H9 (cell line): Measurements from ENCODE around the gene TMEM238. TPM values are rescaled to one million over a fixed set of nuclear protein-coding genes. Genes with fewer than 3 reads are reported as not detected.

Experiments
- DNase-seq: peaks from one replicate; pipeline ENCODE4 v3.0.0-alpha.2; 2017
- H2AFZ ChIP-seq: one replicate; pipeline ENCODE4 v1.6.1; 2013; ENCODE audit warnings: mild to moderate bottlenecking, low read length, control low read depth, moderate library complexity
- H2AK5ac ChIP-seq: 2 replicates; pipeline ENCODE4 v1.6.1; 2013; ENCODE audit warnings: low read length, control low read depth, mixed read lengths; ENCODE audit not compliant: insufficient read length
- H2BK120ac ChIP-seq: one replicate; pipeline ENCODE4 v1.6.1; 2013; ENCODE audit warnings: low read depth, mild to moderate bottlenecking, low read length, control low read depth, inconsistent platforms; ENCODE audit not compliant: poor library complexity, severe bottlenecking
- H2BK12ac ChIP-seq: 2 replicates; pipeline ENCODE4 v1.6.1; 2013; ENCODE audit warnings: low read length, control low read depth, mixed read lengths, low read depth; ENCODE audit not compliant: insufficient read length
- H2BK15ac ChIP-seq: 2 replicates; pipeline ENCODE4 v1.6.1; 2013; ENCODE audit warnings: low read depth, low read length, control low read depth
- H2BK20ac ChIP-seq: one replicate; pipeline ENCODE4 v1.6.1; 2013; ENCODE audit warnings: low read depth, mild to moderate bottlenecking, low read length, control low read depth, inconsistent platforms; ENCODE audit not compliant: poor library complexity, severe bottlenecking
- H2BK5ac ChIP-seq: 2 replicates; pipeline ENCODE4 v1.6.1; 2013; ENCODE audit warnings: low read length, control low read depth, mixed read lengths; ENCODE audit not compliant: insufficient read length
- H3K14ac ChIP-seq: 2 replicates; pipeline ENCODE4 v1.6.1; 2013; ENCODE audit warnings: low read length, control low read depth; ENCODE audit not compliant: insufficient read depth
- H3K18ac ChIP-seq: 2 replicates; pipeline ENCODE4 v1.6.1; 2013; ENCODE audit warnings: low read depth, mild to moderate bottlenecking, mixed read lengths, low read length, control low read depth; ENCODE audit not compliant: insufficient read length
- H3K23ac ChIP-seq: 2 replicates; pipeline ENCODE4 v1.6.1; 2013; ENCODE audit warnings: low read length, control low read depth, mixed read lengths, low read depth; ENCODE audit not compliant: insufficient read length
- H3K23me2 ChIP-seq: 2 replicates; pipeline ENCODE4 v1.6.1; 2013; ENCODE audit warnings: low read depth, mild to moderate bottlenecking, mixed read lengths, low read length, control low read depth; ENCODE audit not compliant: insufficient read length, poor library complexity, severe bottlenecking
- H3K27ac ChIP-seq: 2 replicates; pipeline ENCODE4 v1.5.1; 2013; ENCODE audit warnings: low read length, control low read depth, mixed read lengths, low read depth; ENCODE audit not compliant: insufficient read length
- H3K27me3 ChIP-seq: 2 replicates; pipeline ENCODE4 v1.6.1; 2013; ENCODE audit warnings: low read length, control low read depth, inconsistent platforms; ENCODE audit not compliant: insufficient read depth
- H3K4ac ChIP-seq: 2 replicates; pipeline ENCODE4 v1.6.1; 2013; ENCODE audit warnings: low read depth, mild to moderate bottlenecking, control low read depth, inconsistent platforms, low read length, moderate library complexity
- H3K4me1 ChIP-seq: 2 replicates; pipeline ENCODE4 v1.6.1; 2013; ENCODE audit warnings: low read length, control low read depth, inconsistent platforms; ENCODE audit not compliant: insufficient read depth
- H3K4me2 ChIP-seq: 2 replicates; pipeline ENCODE4 v1.6.1; 2013; ENCODE audit warnings: low read length, control low read depth, mixed read lengths; ENCODE audit not compliant: insufficient read length, insufficient read depth
- H3K56ac ChIP-seq: 2 replicates; pipeline ENCODE4 v1.6.1; 2013; ENCODE audit warnings: low read depth, mild to moderate bottlenecking, mixed read lengths, low read length, control low read depth; ENCODE audit not compliant: insufficient read length
- H3K79me1 ChIP-seq: 2 replicates; pipeline ENCODE4 v1.6.1; 2013; ENCODE audit warnings: low read depth, mild to moderate bottlenecking, moderate library complexity, low read length, control low read depth, inconsistent platforms; ENCODE audit not compliant: insufficient read depth, poor library complexity, severe bottlenecking
- H3K79me2 ChIP-seq: 2 replicates; pipeline ENCODE4 v1.6.1; 2013; ENCODE audit warnings: low read length, control low read depth, inconsistent platforms; ENCODE audit not compliant: insufficient read depth
- H3K9ac ChIP-seq: 2 replicates; pipeline ENCODE4 v1.6.1; 2013; ENCODE audit warnings: low read length, control low read depth, mixed read lengths; ENCODE audit not compliant: insufficient read length; ENCODE audit errors: extremely low read depth
- H3K9me3 ChIP-seq: one replicate; pipeline ENCODE4 v1.6.1; 2013; ENCODE audit warnings: low read depth, low read length, inconsistent platforms; ENCODE audit not compliant: control insufficient read depth
- H3T11ph ChIP-seq: one replicate; pipeline ENCODE4 v1.6.1; 2013; ENCODE audit warnings: mild to moderate bottlenecking, low read length, control low read depth, inconsistent platforms
- H4K20me1 ChIP-seq: one replicate; pipeline ENCODE4 v1.6.1; 2013; ENCODE audit not compliant: control insufficient read depth, insufficient read length, insufficient read depth
- H4K5ac ChIP-seq: 2 replicates; pipeline ENCODE4 v1.6.1; 2013; ENCODE audit warnings: low read depth, mild to moderate bottlenecking, mixed read lengths, low read length, control low read depth; ENCODE audit not compliant: insufficient read length
- H4K8ac ChIP-seq: replicated peaks from 2 replicates; pipeline ENCODE4 v1.6.1; 2013; ENCODE audit warnings: low read length, control low read depth, mixed read lengths, low read depth; ENCODE audit not compliant: insufficient read length
- H4K91ac ChIP-seq: 2 replicates; pipeline ENCODE4 v1.6.1; 2013; ENCODE audit warnings: low read depth, mild to moderate bottlenecking, moderate library complexity, mixed read lengths, low read length, control low read depth; ENCODE audit not compliant: insufficient read length
- H3K27ac Mint-ChIP-seq, 3 experiments: 2 replicates in 2 of 3; 3 replicates in 1 of 3; pipeline ENCODE4 v1.8.0; 2020 to 2021; ENCODE audit warnings: mixed read lengths in 3 of 3, mild to moderate bottlenecking in 1 of 3, moderate library complexity in 1 of 3
- H3K27me3 Mint-ChIP-seq: 2 replicates; pipeline ENCODE4 v1.8.0; 2021; ENCODE audit warnings: low read depth, mild to moderate bottlenecking, moderate library complexity, mixed read lengths
- H3K36me3 Mint-ChIP-seq, 3 experiments: 2 replicates in 2 of 3; 3 replicates in 1 of 3; pipeline ENCODE4 v1.8.0; 2020 to 2021; ENCODE audit warnings: low read depth in 3 of 3, mixed read lengths in 3 of 3; ENCODE audit not compliant: insufficient read depth in 1 of 3
- H3K4me1 Mint-ChIP-seq, 2 experiments: 2 replicates each; pipeline ENCODE4 v1.8.0; 2020; ENCODE audit warnings: mixed read lengths in 2 of 2
- H3K4me3 Mint-ChIP-seq, 2 experiments: 2 replicates in 1 of 2; 3 replicates in 1 of 2; pipeline ENCODE4 v1.8.0; 2020 to 2021; ENCODE audit warnings: mild to moderate bottlenecking in 2 of 2, mixed read lengths in 2 of 2, moderate library complexity in 1 of 2
- H3K9me3 Mint-ChIP-seq, 2 experiments: 2 replicates in 1 of 2; 3 replicates in 1 of 2; pipeline ENCODE4 v1.8.0; 2020; ENCODE audit warnings: mild to moderate bottlenecking in 2 of 2, mixed read lengths in 2 of 2, moderate library complexity in 1 of 2
- WGBS: extraction: QIAGEN DNeasy Blood & Tissue Kit; methylation state at CpG from one replicate; pipeline ENCODE4 v1.1.7; 2013; ENCODE audit warnings: missing lambda C conversion rate, low lambda C conversion rate, mixed read lengths; ENCODE audit not compliant: insufficient read length; ENCODE audit errors: extremely low coverage; 5-methylcytosine and 5-hydroxymethylcytosine counted together
- total RNA-seq: library from RNA; stranded (reverse); gene quantifications from 2 replicates; pipeline ENCODE4 v1.2.1, GENCODE V29; 2021
- TF ChIP-seq, protein P1 (sequence below): fragments of 200-600 bp; sonication (generic); conservative IDR thresholded peaks from 3 replicates; pipeline ENCODE4 v1.8.0; 2021; ENCODE audit warnings: antibody characterized with exemption, mild to moderate bottlenecking

The TMEM238 gene
- total RNA-seq, 1 experiment from 2014 or later = 4.8 TPM

DNA sequence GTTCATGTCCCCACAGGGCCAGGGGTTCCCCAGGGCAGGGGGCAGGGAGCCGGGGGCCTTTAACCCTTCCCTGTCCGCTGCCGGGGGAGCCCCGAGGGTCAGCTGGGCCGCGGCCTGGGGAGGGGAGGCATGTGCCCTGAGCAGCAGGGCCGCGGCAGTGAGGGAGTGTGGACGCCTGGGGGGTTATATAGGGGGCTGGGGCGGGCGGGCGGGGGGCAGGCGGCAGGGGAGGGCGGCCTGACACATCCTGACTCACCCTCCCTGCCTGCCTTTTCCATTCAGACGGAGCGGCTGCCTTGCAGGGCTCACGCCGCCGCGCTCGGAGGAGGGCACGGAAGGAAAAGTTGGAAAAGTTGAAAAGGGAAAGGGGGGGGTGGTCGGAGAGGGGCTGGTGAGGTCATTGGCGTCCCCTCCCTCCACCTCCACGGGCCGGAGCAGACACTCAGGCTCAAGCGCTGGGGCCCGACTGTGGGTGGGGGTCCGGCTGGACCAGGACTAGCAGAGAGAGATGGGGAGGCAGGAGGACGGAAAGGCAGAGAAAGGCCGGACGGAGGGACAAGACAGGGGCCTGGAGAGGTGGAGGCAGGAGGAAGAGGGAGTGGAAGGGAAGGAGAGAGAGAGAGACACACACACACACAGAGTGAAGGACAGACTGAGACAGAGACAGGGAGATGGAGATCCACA lies 13.6 kb downstream of the TMEM238 start, which contains the start of gene IL11:
Gene IL11 (minus strand): TSS at position 159 of the 684 bp plus-strand sequence. CDS start 153 bp downstream, at position 6.
- H3K9me3 Mint-ChIP-seq = peaks cover 0 to 5% of the 10 kb centered on the region in 2 experiments; a peak in 2 of 5 replicates
- Histone ChIP-seq H4K5ac (no peak within 1 kb of the TSS), H3K23ac (no peak within 1 kb of the TSS), H4K20me1 (no peaks in the 10 kb centered on the region), H4K8ac (no peak within 1 kb of the TSS), H3K18ac (no peak within 1 kb of the TSS), H2AK5ac (no peak within 1 kb of the TSS), H2AFZ (no peak within 1 kb of the TSS), H3K4me2 (peak within 1 kb of the TSS; percentile 76), H2BK120ac (no peak within 1 kb of the TSS), H3K27me3 (peaks cover 5% of the 10 kb centered on the region), H3K79me2 (no peaks in the 10 kb centered on the region), H3K4me1 (no peaks in the 10 kb centered on the region), H3K56ac (no peak within 1 kb of the TSS), H3K14ac (no peak within 1 kb of the TSS; the same call in 1 of the 2 replicates), H3K4ac (no peak within 1 kb of the TSS), H4K91ac (no peak within 1 kb of the TSS), H3K23me2 (peaks cover 10% of the 10 kb centered on the region), H3K79me1 (no peaks in the 10 kb centered on the region), H3K9me3 (no peaks in the 10 kb centered on the region), H3K27ac (no peak within 1 kb of the TSS), H2BK20ac (no peak within 1 kb of the TSS), H2BK5ac (no peak within 1 kb of the TSS), H3K9ac (no peak within 1 kb of the TSS), H2BK12ac (no peak within 1 kb of the TSS), H3T11ph (no peak within 1 kb of the TSS), H2BK15ac (no peak within 1 kb of the TSS)
- TF ChIP-seq, protein P1, sequence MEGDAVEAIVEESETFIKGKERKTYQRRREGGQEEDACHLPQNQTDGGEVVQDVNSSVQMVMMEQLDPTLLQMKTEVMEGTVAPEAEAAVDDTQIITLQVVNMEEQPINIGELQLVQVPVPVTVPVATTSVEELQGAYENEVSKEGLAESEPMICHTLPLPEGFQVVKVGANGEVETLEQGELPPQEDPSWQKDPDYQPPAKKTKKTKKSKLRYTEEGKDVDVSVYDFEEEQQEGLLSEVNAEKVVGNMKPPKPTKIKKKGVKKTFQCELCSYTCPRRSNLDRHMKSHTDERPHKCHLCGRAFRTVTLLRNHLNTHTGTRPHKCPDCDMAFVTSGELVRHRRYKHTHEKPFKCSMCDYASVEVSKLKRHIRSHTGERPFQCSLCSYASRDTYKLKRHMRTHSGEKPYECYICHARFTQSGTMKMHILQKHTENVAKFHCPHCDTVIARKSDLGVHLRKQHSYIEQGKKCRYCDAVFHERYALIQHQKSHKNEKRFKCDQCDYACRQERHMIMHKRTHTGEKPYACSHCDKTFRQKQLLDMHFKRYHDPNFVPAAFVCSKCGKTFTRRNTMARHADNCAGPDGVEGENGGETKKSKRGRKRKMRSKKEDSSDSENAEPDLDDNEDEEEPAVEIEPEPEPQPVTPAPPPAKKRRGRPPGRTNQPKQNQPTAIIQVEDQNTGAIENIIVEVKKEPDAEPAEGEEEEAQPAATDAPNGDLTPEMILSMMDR = no peak
- H3K36me3 Mint-ChIP-seq = peaks cover 0 to 6% (median 0%) of the 10 kb centered on the region in 3 experiments; a peak in 1 of 7 replicates
- H3K27ac Mint-ChIP-seq = peak within 1 kb of the TSS in 1 of 3 experiments; percentile 63; a peak in 2 of 7 replicates
- H3K4me1 Mint-ChIP-seq = peaks cover 28 to 44% of the 10 kb centered on the region in 2 experiments
- H3K4me3 Mint-ChIP-seq = peak within 1 kb of the TSS; percentile 71 to 89
- no peak for DNase-seq
- WGBS = no CpG with 5 or more reads among the region's 32 CpGs
- H3K27me3 Mint-ChIP-seq = peaks cover 74% of the 10 kb centered on the region
